HCT116 (cell line): ENCODE results near the gene CETN2. TPM values are rescaled to one million over a fixed set of nuclear protein-coding genes. Genes with fewer than 3 reads are reported as not detected.

Experiments used
- ATAC-seq: fragments of 200-7000 bp; cut with Tn5 transposase; 2 replicates; pipeline ENCODE4 v1.9.1; 2020; ENCODE audit warnings: mild to moderate bottlenecking, moderate library complexity
- BruUV-seq: library from RNA; stranded (reverse); fragments of 400-500 nt; replicated peaks from 2 replicates; lab custom pipeline; 2021; lab: Mats Ljungman, UMichigan
- CTCF ChIA-PET: fragments of 300-600 bp; sonication (Branson Sonifier 250); formaldehyde crosslinking; loops from one replicate; lab custom pipeline; 2021; ENCODE audit warnings: antibody characterized with exemption; lab: Charles Lee
- POLR2A ChIA-PET: fragments of 300-600, 350-600 bp; sonication (Branson Sonifier 250); formaldehyde crosslinking; loops from one replicate; lab custom pipeline; 2021; ENCODE audit warnings: antibody characterized with exemption; lab: Charles Lee
- RAD21 ChIA-PET, 2 experiments: fragments of 300-600 bp; sonication (Branson Sonifier 250); formaldehyde crosslinking; loops; one replicate each; lab custom pipeline; 2023; ENCODE audit warnings: low total read pairs in 2 of 2; ENCODE audit not compliant: uncharacterized antibody in 2 of 2, unreplicated experiment in 2 of 2, low non-redundant PET in 1 of 2; lab: Charles Lee
- DNase-seq: peaks from one replicate; pipeline ENCODE4 v3.0.0-alpha.2; 2010; ENCODE audit warnings: low read depth, low spot score
- H2AFZ ChIP-seq: fragments of 200-600 bp; shearing (Covaris generic), sonication (generic); 2 replicates; pipeline ENCODE4 v1.6.1; 2017; ENCODE audit warnings: low read depth, mixed run types, mixed read lengths, antibody characterized with exemption, low read length; ENCODE audit not compliant: poor library complexity, severe bottlenecking
- H3K27ac ChIP-seq: 2 replicates; pipeline ENCODE4 v1.5.1; 2012; ENCODE audit warnings: low read depth, low read length
- H3K27me3 ChIP-seq: fragments of 200-600 bp; sonication (generic); 2 replicates; pipeline ENCODE4 v1.6.1; 2016; ENCODE audit warnings: mixed run types, low read length, mixed read lengths; ENCODE audit not compliant: insufficient read depth
- H3K36me3 ChIP-seq, 2 experiments: fragments of 200-500 bp in 1 of 2; fragments of 200-600 bp in 1 of 2; sonication (Bioruptor generic) in 1 of 2; sonication (generic) in 1 of 2; 2 replicates each; pipeline versions ENCODE4 v1.5.1 to v1.6.1; 2014 to 2016; ENCODE audit warnings: low read length in 2 of 2, inconsistent platforms in 1 of 2, mixed read lengths in 1 of 2, mixed run types in 1 of 2; ENCODE audit not compliant: insufficient read depth in 2 of 2, control insufficient read depth in 1 of 2
- H3K4me1 ChIP-seq, 2 experiments: fragments of 200-600 bp in 1 of 2; sonication (generic) in 1 of 2; 2 replicates each; pipeline versions ENCODE4 v1.5.1 to v1.6.1; 2012 to 2017; ENCODE audit warnings: low read length in 2 of 2, inconsistent platforms in 1 of 2, mild to moderate bottlenecking in 1 of 2, mixed read lengths in 1 of 2, mixed run types in 1 of 2, moderate library complexity in 1 of 2; ENCODE audit not compliant: insufficient read depth in 2 of 2, control insufficient read depth in 1 of 2
- H3K4me2 ChIP-seq: fragments of 200-600 bp; sonication (generic); 2 replicates; pipeline ENCODE4 v1.6.1; 2017; ENCODE audit warnings: mixed run types, low read length, mixed read lengths
- H3K4me3 ChIP-seq, 2 experiments: fragments of 200-600 bp in 1 of 2; sonication (generic) in 1 of 2; replicated peaks in 1 of 2; 2 replicates each; pipeline ENCODE4 v1.5.1; 2011 to 2016; ENCODE audit warnings: low read length in 2 of 2, control low read depth in 1 of 2, low read depth in 1 of 2, mild to moderate bottlenecking in 1 of 2, mixed read lengths in 1 of 2, mixed run types in 1 of 2
- H3K79me2 ChIP-seq: fragments of 200-600 bp; sonication (generic); 2 replicates; pipeline ENCODE4 v1.6.1; 2017; ENCODE audit warnings: mild to moderate bottlenecking, mixed run types, low read length, moderate library complexity, mixed read lengths; ENCODE audit not compliant: insufficient read depth
- H3K9ac ChIP-seq: fragments of 200-600 bp; sonication (generic); 2 replicates; pipeline ENCODE4 v1.6.1; 2016; ENCODE audit warnings: low read length, mixed read lengths
- H3K9me2 ChIP-seq: fragments of 200-600 bp; sonication (generic), shearing (Covaris generic); 2 replicates; pipeline ENCODE4 v1.6.1; 2017; ENCODE audit warnings: mixed run types, mild to moderate bottlenecking, moderate library complexity; ENCODE audit not compliant: insufficient read depth
- H3K9me3 ChIP-seq, 2 experiments: fragments of 200-500 bp in 1 of 2; fragments of 200-600 bp in 1 of 2; sonication (Bioruptor generic) in 1 of 2; sonication (generic) in 1 of 2; 2 replicates each; pipeline ENCODE4 v1.6.1; 2014 to 2017; ENCODE audit warnings: low read length in 2 of 2, mixed read lengths in 2 of 2, inconsistent platforms in 1 of 2, low read depth in 1 of 2, mild to moderate bottlenecking in 1 of 2, mixed run types in 1 of 2, moderate library complexity in 1 of 2; ENCODE audit not compliant: control insufficient read depth in 1 of 2, insufficient read depth in 1 of 2
- H4K20me1 ChIP-seq: fragments of 200-600 bp; sonication (generic), shearing (Covaris generic); 2 replicates; pipeline ENCODE4 v1.6.1; 2017; ENCODE audit warnings: mixed run types, mild to moderate bottlenecking, moderate library complexity; ENCODE audit not compliant: insufficient read depth
- CEBPB ChIP-seq: IDR thresholded peaks from 2 replicates; pipeline ENCODE4 v1.6.1; 2012; ENCODE audit warnings: low read depth
- CTCF ChIP-seq, 3 experiments: fragments of 200-600 bp in 1 of 3; sonication (generic) in 1 of 3; IDR thresholded peaks in 2 of 3; conservative IDR thresholded peaks in 1 of 3; 2 replicates each; pipeline ENCODE4 v1.5.1; 2012 to 2017; ENCODE audit warnings: low read depth in 2 of 3, low read length in 2 of 3, antibody characterized with exemption in 1 of 3, borderline replicate concordance in 1 of 3, control low read depth in 1 of 3, mild to moderate bottlenecking in 1 of 3, mixed read lengths in 1 of 3, mixed run types in 1 of 3, moderate library complexity in 1 of 3; ENCODE audit not compliant: insufficient read depth in 1 of 3
- ELF1 ChIP-seq: IDR thresholded peaks from 2 replicates; pipeline ENCODE4 v1.6.1; 2012; ENCODE audit warnings: low read depth, borderline replicate concordance
- JUND ChIP-seq: IDR thresholded peaks from 2 replicates; pipeline ENCODE4 v1.6.1; 2012
- REST ChIP-seq: IDR thresholded peaks from 2 replicates; pipeline ENCODE4 v1.6.1; 2012; ENCODE audit warnings: low read depth
- TCF7L2 ChIP-seq: IDR thresholded peaks from 2 replicates; pipeline ENCODE4 v1.7.0; 2011; ENCODE audit warnings: borderline replicate concordance, inconsistent platforms; ENCODE audit not compliant: insufficient read depth, insufficient read length; ENCODE audit errors: extremely low read depth
- ZBTB33 ChIP-seq: IDR thresholded peaks from 2 replicates; pipeline ENCODE4 v1.6.1; 2011; ENCODE audit warnings: mild to moderate bottlenecking, low read length, moderate library complexity; ENCODE audit not compliant: insufficient replicate concordance; ENCODE audit errors: extremely low read depth
- ZNF274 ChIP-seq: fragments of 200-500 bp; sonication (Bioruptor generic); IDR thresholded peaks from 2 replicates; pipeline ENCODE4 v1.6.1; 2014; ENCODE audit warnings: mild to moderate bottlenecking, low read depth, low read length, inconsistent platforms
- intact Hi-C: fragments of 100-400 bp; cut with micrococcal nuclease; formaldehyde crosslinking; loops from 2 replicates; pipeline ENCODE4 v1.10.0; 2022
- total RNA-seq: library from RNA; stranded (reverse); gene quantifications from one replicate; pipeline ENCODE4 v1.2.1, GENCODE V29; 2021; ENCODE audit not compliant: unreplicated experiment
- TF ChIP-seq, protein P1 (sequence below): IDR thresholded peaks from 2 replicates; pipeline ENCODE4 v1.6.1; 2012

Gene CETN2
- total RNA-seq, 1 experiment from 2014 or later = 20.9 TPM

GRCh38 chrX:152878976-152879755 lies 48.6 kb upstream of the CETN2 start:
- Histone ChIP-seq H3K36me3 (no peaks in the 10 kb centered on the region), H3K4me3 (no peak overlapping the region), H3K4me2 (no peak overlapping the region), H3K9me2 (no peaks in the 10 kb centered on the region), H4K20me1 (no peaks in the 10 kb centered on the region), H3K79me2 (no peaks in the 10 kb centered on the region), H3K27ac (no peak overlapping the region), H3K4me1 (no peaks in the 10 kb centered on the region), H3K9me3 (no peaks in the 10 kb centered on the region), H3K9ac (no peak overlapping the region), H3K27me3 (no peaks in the 10 kb centered on the region), H2AFZ (no peak overlapping the region)
- no peak for DNase-seq
- TF ChIP-seq, protein P1, sequence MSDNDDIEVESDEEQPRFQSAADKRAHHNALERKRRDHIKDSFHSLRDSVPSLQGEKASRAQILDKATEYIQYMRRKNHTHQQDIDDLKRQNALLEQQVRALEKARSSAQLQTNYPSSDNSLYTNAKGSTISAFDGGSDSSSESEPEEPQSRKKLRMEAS = no peak
- TF ChIP-seq ZBTB33 (no peak), REST (no peak), JUND (no peak), TCF7L2 (no peak), CTCF (IDR thresholded peaks at IDR 0.05 in 2 of 3, conservative IDR thresholded peaks at IDR 0.05 in 1 of 3; ENCODE audit: borderline replicate concordance in 1 of 3, insufficient read depth in 1 of 3, low read depth in 2 of 3, low read length in 2 of 3) (no peak), ZNF274 (no peak), ELF1 (no peak), CEBPB (no peak)
- POLR2A ChIA-PET = no interaction called here
- CTCF ChIA-PET = no interaction called here
- RAD21 ChIA-PET = no interaction called here
- no TSS peak for BruUV-seq
- ATAC-seq = no peak
- intact Hi-C loops = no loop called here
